Activated T-helper 2 cell treated with anti-CD3 and anti-CD28 coated beads, Interferon-gamma antibody, Interleukin-2, Interleukin-4, amounts not matched to agents 10 μg/mL and 5 μg/mL and 100 μg/mL, durations not matched to agents 14 hours and 24 hours and 36 hours (primary cell): ENCODE data around the gene MYO7A. TPM values are rescaled to one million over a fixed set of nuclear protein-coding genes. Genes with fewer than 3 reads are reported as not detected.
A peak's percentile ranks its signal among the peaks of the same experiment; 100 is the strongest.

Source experiments
- DNase-seq: peaks from one replicate; pipeline ENCODE4 v3.0.0; 2021; ENCODE audit warnings: low spot score
- H3K27ac Mint-ChIP-seq: one replicate; pipeline ENCODE4 v1.8.0; 2021; ENCODE audit warnings: mixed read lengths
- H3K27me3 Mint-ChIP-seq: one replicate; pipeline ENCODE4 v1.8.0; 2021; ENCODE audit warnings: low read depth, mixed read lengths
- H3K36me3 Mint-ChIP-seq: one replicate; pipeline ENCODE4 v1.8.0; 2021; ENCODE audit warnings: low read depth, mixed read lengths
- H3K4me1 Mint-ChIP-seq: one replicate; pipeline ENCODE4 v1.8.0; 2021; ENCODE audit warnings: low read depth, mixed read lengths
- H3K4me3 Mint-ChIP-seq: one replicate; pipeline ENCODE4 v1.8.0; 2021; ENCODE audit warnings: low read depth, mild to moderate bottlenecking, moderate library complexity, mixed read lengths
- H3K9me3 Mint-ChIP-seq: one replicate; pipeline ENCODE4 v1.8.0; 2021; ENCODE audit warnings: mixed read lengths
- intact Hi-C: fragments of 100-400 bp; cut with micrococcal nuclease; formaldehyde crosslinking; loops from one replicate; pipeline ENCODE4 v1.15.1; 2023
- total RNA-seq: library from RNA; stranded (reverse); gene quantifications from 2 replicates; pipeline ENCODE4 v1.2.3, GENCODE V29; 2022

Gene MYO7A
- total RNA-seq, 1 donor from 2014 or later: 0.30 TPM

DNA sequence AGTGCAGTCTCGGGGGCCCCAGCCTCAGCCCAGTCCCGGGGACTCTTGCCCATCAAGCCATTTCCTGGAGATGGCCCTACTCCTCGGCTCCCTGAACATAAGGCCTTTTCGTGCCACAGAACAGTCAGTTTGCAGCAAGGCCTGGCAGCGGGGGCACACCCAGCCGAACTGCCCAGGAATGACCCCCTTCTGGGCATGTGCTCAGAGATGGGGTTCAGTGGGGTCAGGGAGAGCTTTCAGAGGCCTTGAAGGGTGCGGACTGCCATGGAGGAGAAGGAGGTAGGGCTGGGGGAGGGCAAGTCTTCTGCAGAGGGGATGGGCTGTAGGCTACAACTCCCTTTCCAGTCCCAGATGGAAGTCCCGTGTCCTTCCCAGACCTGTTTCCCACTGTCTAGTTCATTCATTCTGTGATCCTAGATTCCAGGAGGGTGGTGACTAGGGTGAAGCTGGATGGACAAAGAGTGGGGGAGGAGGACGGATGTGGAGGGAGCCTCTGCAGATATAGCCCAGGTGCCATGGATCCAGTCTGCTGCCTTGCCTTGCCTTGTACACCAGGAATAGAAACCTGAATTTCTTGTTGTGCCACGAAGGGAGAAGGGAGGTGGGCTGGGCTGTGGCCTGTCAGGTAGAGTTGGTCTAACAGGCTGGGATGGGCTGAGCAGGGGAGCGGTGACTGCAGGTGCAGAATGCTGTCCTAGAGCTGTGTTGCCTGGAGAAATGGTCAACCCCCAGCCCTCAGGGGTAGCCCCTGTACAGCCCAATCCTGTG, 39.6 kb upstream of the MYO7A start:
- Mint-ChIP-seq H3K4me3 (no peak overlapping the region), H3K9me3 (no peaks in the 10 kb centered on the region), H3K4me1 (peaks cover 6% of the 10 kb centered on the region), H3K36me3 (no peaks in the 10 kb centered on the region), H3K27me3 (no peaks in the 10 kb centered on the region), H3K27ac (no peak overlapping the region)
- intact Hi-C loops: no loop called here
- no peak for DNase-seq

DNA sequence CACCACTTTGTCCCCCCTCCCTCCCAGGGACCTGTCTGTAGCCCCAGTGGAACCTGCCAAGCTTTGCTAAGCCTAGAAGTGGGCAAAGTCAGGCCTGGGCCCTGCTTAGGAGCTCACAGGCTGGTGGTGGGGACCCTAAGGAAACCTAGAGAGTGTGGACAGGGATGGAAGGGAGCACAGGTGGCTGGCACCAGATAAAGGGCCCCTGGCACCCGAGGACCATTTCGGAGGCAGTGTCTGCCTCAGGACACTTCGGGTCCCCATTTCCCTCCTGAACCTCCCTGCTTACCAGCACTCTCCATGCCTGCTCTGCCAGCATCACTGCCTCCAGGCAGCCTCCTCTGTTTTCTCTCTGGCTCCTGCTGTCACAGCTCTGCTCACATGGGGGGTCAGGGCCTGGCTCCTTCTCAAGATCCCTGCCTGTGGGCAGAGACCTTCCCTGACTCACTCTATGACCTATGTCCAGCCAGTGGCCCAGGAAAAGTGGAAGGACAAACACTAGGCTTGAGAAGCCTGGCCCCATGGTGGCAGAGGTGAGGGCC, 39.0 kb upstream of the MYO7A start:
- Mint-ChIP-seq H3K9me3 (no peaks in the 10 kb centered on the region), H3K27ac (no peak overlapping the region), H3K4me3 (no peak overlapping the region), H3K27me3 (no peaks in the 10 kb centered on the region), H3K4me1 (peaks cover 6% of the 10 kb centered on the region), H3K36me3 (no peaks in the 10 kb centered on the region)
- intact Hi-C loops: no loop called here
- no peak for DNase-seq

DNA sequence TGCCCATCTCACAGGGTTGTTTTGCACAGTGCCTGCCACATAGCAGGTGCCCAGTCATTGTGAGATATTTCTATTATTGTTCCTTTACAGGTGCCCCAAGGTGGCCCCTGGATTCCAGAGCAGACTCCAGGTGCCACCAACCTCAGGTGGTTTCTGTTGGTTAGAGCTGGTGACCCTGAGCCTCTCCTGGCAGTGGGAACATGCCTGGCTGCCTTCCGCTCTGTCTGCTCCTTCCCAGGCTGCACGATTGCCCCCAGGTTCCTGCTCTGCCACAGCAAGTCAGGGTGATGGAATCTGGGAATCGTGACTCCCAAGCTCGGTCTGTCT, 38.0 kb upstream of the MYO7A start:
- H3K4me3 Mint-ChIP-seq: no peak overlapping the region
- peaks cover 6% of the 10 kb centered on the region for H3K4me1 Mint-ChIP-seq
- no peaks in the 10 kb centered on the region for H3K9me3 Mint-ChIP-seq

DNA sequence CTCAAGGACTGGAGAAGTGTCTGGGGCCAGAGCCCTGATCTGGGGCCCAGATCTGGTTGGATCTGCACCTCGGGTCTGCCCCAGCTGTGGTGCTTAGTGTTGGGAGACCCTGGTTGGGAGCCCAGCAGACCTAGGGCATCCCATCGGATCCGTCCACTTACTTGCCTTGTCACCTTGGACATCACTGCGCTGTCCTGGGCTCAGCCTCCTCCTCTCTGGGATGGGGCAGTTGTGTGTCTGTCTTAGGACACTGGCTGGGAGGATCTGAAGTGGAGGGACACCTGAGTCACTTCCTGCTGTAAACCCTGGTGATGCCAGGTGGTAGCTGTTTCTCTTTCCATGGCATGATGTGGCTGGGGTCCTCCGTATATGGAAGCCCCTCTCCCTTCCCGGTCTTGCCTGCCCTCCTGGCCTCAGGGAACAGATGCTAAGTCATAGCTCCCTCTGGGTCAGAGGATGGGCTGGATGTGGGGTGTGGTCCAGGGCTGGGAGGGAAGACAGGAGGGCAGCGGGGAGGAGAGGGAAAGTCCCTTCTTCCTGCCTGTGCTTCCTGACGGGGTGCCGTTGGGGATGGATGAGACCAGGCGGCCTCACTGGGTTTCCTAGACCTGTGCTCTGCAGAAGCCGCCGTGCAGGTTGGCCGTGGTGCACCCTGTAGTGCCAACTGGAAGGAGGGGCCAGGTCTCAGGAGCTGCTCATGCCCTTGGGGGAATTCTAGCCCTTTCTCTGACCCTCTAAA, 37.5 kb upstream of the MYO7A start:
- H3K4me1 Mint-ChIP-seq: peaks cover 6% of the 10 kb centered on the region
- H3K27ac Mint-ChIP-seq: no peak overlapping the region
- DNase-seq: no peak
- no peak overlapping the region for H3K4me3 Mint-ChIP-seq
- no peaks in the 10 kb centered on the region for H3K27me3 Mint-ChIP-seq
- H3K36me3 Mint-ChIP-seq: no peaks in the 10 kb centered on the region
- no peaks in the 10 kb centered on the region for H3K9me3 Mint-ChIP-seq
- intact Hi-C loops: loop anchor here (1.0 to 5.0 kb wide), 4 partner anchors 43 to 358 kb away; no protein-coding TSS in a partner anchor

More for the DNA sequence above, 38.0 kb upstream of the MYO7A start:
- no peak for DNase-seq
- H3K27ac Mint-ChIP-seq: no peak overlapping the region
- intact Hi-C loops: loop anchor here (2.0 to 5.0 kb wide), 2 partner anchors 281 to 358 kb away; no protein-coding TSS in a partner anchor
- H3K36me3 Mint-ChIP-seq: no peaks in the 10 kb centered on the region
- H3K27me3 Mint-ChIP-seq: no peaks in the 10 kb centered on the region

DNA sequence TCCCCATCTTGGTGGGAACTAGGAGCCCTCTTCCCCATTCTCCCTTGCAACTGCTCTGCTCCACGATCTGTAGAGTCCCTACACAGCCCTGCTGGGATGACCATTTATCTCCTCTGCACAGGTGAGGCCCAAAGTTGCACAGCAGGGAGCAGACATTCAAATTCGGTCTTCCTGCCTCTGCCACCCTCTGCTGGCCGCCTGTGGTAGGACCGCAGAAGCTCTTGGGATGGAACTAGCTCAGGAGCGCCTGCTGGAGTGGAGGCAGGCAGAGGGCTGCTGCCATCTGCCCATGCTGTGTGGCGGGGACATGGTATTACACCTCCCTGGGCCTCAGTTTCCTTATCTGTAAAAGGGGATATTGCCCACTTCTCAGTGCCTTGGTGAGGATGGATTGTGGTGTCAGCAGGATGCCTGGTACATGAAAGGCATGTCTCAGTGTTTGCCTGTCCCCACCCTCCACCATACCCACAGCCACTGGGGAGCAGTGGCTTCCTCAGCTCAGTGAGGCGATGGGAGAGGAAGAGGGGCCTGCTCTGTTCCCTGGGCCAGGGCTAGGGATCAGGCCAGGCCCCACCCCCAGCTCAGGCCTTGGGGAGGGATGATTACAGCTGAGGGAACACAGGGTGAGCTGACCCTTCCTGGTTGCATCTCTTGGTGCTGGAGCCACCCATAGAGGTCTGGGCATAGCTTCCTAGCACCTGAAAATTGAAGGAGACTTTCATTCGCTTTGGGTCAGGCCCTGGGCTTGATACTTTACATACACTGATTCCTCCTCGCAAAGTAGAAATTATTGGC, 36.7 kb upstream of the MYO7A start:
- H3K4me1 Mint-ChIP-seq: peaks cover 6% of the 10 kb centered on the region
- no peaks in the 10 kb centered on the region for H3K27me3 Mint-ChIP-seq
- DNase-seq: peak; percentile 70
- no peak overlapping the region for H3K27ac Mint-ChIP-seq
- H3K4me3 Mint-ChIP-seq: no peak overlapping the region
- H3K36me3 Mint-ChIP-seq: no peaks in the 10 kb centered on the region
- no peaks in the 10 kb centered on the region for H3K9me3 Mint-ChIP-seq
- intact Hi-C loops: loop anchor here (1.0 to 5.0 kb wide), 4 partner anchors 44 to 359 kb away; no protein-coding TSS in a partner anchor

DNA sequence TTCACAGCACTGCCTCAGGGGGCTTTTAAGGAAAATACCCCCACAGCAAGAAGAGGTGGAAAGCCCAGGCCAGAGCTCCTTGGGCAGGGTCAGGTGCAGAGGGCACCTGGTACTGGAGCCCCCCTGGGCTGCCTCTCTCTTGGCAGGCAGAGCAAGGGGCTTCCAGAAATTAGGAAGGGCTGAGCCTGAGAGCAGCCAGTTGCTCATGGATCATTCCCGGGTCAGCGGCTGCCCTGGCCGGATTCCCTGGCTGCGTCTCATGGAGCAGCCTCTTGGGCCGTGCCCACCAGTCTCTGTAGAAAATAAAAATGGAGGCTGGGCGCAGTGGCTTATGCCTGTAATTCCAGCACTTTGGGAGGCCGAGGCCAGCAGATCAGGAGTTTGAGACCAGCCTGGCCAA, 35.7 kb upstream of the MYO7A start:
- Mint-ChIP-seq H3K36me3 (no peaks in the 10 kb centered on the region), H3K4me3 (no peak overlapping the region), H3K4me1 (peaks cover 6% of the 10 kb centered on the region), H3K27me3 (no peaks in the 10 kb centered on the region), H3K9me3 (no peaks in the 10 kb centered on the region), H3K27ac (no peak overlapping the region)
- intact Hi-C loops: loop anchor here (5.0 kb wide), 1 partner anchor 360 kb away; no protein-coding TSS in a partner anchor
- no peak for DNase-seq

DNA sequence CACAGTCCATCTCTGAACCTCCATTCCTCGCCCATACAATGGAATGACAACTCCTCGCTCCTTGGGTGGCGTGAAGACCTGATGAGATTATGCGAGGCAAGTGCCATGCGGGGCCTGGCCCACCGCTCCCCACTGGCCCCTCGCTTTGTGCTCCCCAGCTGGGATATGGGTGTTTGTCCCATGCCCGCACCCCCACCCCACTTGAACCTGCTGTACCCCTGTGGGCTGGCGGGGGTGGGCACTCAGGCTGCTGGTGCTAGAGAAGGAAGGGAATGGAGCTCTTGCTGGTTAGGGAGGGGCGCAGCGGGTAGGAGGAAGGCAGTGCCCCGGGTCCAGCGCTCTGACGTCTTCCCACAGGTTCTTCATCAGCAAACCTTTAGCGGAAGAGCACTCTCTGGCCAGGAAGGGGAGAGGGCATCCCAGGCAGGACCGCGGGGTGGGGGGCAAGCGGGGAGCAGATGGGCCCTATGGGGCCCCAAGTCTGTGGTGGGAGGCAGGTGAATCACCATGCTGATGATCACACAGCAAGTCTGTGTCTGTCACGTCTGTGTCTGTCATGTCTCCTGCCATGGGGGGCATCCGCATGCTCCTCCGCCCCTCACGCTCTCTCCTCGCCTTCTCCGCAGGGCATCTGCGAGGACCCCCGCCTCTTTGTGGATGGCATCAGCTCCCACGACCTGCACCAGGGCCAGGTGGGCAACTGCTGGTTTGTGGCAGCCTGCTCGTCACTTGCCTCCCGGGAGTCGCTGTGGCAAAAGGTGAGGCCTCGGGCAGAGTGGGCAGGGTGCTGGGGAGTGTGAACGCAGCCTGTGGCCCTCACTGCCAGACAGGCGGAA, 34.8 kb upstream of the MYO7A start:
- Mint-ChIP-seq H3K27me3 (no peaks in the 10 kb centered on the region), H3K4me1 (peaks cover 6% of the 10 kb centered on the region), H3K9me3 (no peaks in the 10 kb centered on the region), H3K36me3 (no peaks in the 10 kb centered on the region), H3K27ac (no peak overlapping the region), H3K4me3 (no peak overlapping the region)
- DNase-seq: no peak
- intact Hi-C loops: loop anchor here (5.0 kb wide), 1 partner anchor 361 kb away; no protein-coding TSS in a partner anchor

DNA sequence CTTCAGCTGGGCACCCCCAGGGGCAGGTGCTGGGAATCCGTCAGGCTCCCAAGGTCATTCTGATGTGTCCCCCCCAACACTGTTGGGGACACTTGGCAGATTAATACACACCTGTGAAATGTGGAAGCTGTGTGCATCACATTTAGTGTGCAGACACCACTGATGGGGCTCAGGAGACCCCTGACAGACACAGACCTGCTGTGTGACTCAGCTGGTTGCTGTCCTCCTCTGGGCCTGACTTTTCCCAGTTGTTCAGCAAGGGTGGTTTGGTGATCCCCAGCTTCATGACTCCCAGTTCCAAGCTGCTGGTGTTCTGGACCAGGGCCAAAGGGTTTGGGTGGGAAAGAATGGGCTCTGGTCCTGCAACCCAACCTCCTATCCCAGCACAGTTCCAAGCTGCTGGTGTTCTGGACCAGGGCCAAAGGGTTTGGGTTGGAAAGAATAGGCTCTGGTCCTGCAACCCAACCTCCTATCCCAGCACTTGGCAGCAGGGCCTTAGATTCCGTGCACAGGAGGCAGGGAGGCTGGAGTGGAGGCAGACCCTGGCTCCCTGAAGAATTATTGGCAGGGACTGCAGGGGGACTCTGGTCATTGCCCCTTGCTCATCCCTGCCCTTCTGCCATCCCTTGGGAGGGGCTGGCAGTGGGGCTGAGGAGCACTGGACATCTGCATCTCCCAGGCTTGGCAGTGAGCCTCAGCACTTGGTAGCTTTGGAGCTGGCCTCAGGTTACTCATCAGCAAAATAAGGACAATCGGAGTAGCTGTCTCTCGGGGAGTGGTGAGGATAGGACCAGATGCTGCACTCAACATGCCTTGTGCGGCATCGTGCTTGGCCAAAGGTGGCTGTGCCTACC, 33.8 kb upstream of the MYO7A start:
- no peaks in the 10 kb centered on the region for H3K9me3 Mint-ChIP-seq
- intact Hi-C loops: loop anchor here (5.0 kb wide), 1 partner anchor 362 kb away; no protein-coding TSS in a partner anchor

DNA sequence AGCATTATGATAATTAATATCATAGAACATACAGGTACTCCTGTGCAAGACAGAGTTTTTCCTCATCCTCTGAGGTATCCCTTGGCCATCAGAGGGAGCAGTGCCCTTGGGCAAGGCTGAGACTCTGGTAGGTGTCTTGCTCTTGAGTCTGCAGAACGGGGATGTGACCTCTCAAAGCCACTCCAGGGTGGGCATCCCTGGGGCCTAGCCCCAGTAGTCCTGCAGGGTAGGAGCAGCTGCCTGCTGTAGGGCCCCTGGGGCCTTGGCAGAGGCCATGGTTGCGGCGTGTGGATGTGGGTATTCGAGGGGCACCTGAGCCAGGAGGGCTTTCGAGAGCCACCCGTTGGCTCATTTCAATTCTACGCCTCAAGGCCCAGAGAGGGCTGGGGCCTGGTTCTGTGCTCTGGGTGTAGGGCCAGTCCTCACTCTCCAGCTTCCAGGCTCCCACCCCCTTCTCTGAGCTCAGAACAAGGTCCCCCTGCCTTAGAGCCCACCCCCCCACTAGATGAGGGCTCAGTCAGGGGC, 33.1 kb upstream of the MYO7A start:
- DNase-seq: no peak
- H3K4me1 Mint-ChIP-seq: peaks cover 6% of the 10 kb centered on the region
- H3K4me3 Mint-ChIP-seq: no peak overlapping the region
- no peaks in the 10 kb centered on the region for H3K27me3 Mint-ChIP-seq
- no peaks in the 10 kb centered on the region for H3K36me3 Mint-ChIP-seq
- no peaks in the 10 kb centered on the region for H3K9me3 Mint-ChIP-seq
- no peak overlapping the region for H3K27ac Mint-ChIP-seq
- intact Hi-C loops: loop anchor here (5.0 kb wide), 1 partner anchor 363 kb away; no protein-coding TSS in a partner anchor

More for the DNA sequence above, 33.8 kb upstream of the MYO7A start:
- Mint-ChIP-seq H3K27ac (no peak overlapping the region), H3K4me1 (peaks cover 6% of the 10 kb centered on the region), H3K4me3 (no peak overlapping the region), H3K36me3 (no peaks in the 10 kb centered on the region), H3K27me3 (no peaks in the 10 kb centered on the region)
- DNase-seq: no peak

DNA sequence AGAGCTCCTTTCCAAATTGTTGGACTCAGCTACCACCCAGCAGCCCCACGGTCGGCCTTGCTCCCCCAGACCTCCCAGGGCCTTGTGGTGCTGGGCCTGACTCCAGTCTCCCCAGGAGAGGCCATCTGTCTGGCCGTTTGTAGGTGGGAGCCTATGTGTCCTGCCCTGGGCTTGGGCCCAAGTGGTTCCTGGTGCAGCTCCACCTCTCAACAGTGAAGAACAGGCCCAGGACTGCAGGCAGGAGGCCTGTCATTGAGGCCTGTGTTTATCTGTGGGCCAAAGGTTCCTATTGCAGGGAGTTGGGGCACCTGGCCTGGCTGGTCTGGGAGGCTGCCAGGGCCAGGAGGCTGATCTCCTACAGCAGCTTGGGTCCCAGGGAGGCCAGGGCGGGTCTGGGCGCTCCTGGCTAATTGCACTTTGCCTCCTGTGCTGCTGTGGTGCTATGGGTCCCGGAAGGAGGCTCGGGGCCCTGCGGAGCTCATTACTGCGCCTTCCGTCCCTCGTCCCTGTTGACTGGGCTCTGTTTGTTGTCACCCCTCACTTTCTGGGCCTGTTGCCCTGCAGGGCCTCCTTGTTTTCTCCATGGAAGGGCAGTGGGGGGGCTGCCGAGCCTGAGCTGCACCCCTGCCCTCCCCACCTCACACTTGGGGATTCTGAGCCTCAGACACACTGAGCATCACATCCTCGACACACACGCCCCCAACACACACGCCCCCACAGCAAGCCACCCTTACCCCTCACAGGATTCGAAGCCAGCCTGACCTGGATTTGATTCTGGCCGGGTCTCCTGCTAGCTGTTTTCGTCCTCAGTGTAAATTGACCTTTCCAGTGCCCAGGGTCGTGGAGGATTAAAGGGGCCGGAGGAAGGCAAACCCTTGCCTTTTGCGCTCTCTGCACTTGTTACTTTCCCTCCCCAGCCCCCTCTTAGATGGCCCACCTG, 32.2 kb upstream of the MYO7A start:
- no peak overlapping the region for H3K4me3 Mint-ChIP-seq

More for the DNA sequence above, 32.2 kb upstream of the MYO7A start:
- Mint-ChIP-seq H3K36me3 (no peaks in the 10 kb centered on the region), H3K27ac (no peak overlapping the region), H3K9me3 (no peaks in the 10 kb centered on the region), H3K27me3 (no peaks in the 10 kb centered on the region), H3K4me1 (peaks cover 5% of the 10 kb centered on the region)
- no peak for DNase-seq
- intact Hi-C loops: no loop called here
